Fibroblast of villous mesenchyme (primary cell): Measurements from ENCODE around the gene DVL3. TPM values are rescaled to one million over a fixed set of nuclear protein-coding genes. Genes with fewer than 3 reads are reported as not detected.
A peak's percentile ranks its signal among the peaks of the same experiment; 100 is the strongest.
"Not testable (repeated sequence)": the region's sequence is repeated elsewhere in the genome, so short reads cannot be mapped to it uniquely, and the experiment has no call there.

ENCODE experiments used
- DNase-seq: peaks from one replicate; pipeline ENCODE4 v3.0.0-alpha.2; 2010; ENCODE audit warnings: low read depth
- H3K4me3 ChIP-seq: 2 replicates; pipeline ENCODE4 v1.5.1; 2011; ENCODE audit warnings: low read depth, mild to moderate bottlenecking, low read length
- CTCF ChIP-seq: IDR thresholded peaks from 2 replicates; pipeline ENCODE4 v1.5.1; 2012; ENCODE audit warnings: low read depth, mild to moderate bottlenecking, low read length; ENCODE audit not compliant: insufficient read depth
- total RNA-seq: library from RNA; depleted of rRNA; stranded (reverse); fragments of >200 nt; gene quantifications from 2 replicates; pipeline ENCODE4 v1.2.3, GENCODE V29; 2012

Gene DVL3
- total RNA-seq: 39.3 and 46.1 TPM in 2 replicates

- peak within 1 kb of the TSS; percentile 92 for H3K4me3 ChIP-seq
- TF ChIP-seq CTCF: no peak
- peak; percentile 74 for DNase-seq
These were observed at the start of gene DVL3 for GRCh38 chr3:184154885-184155643. TSS of gene DVL3 (plus strand) at chr3:184155377. CDS start at chr3:184155636, 259 bp downstream.

GRCh38 chr3:184110316-184110725 lies 44.9 kb upstream of the DVL3 start:
- no peak overlapping the region for H3K4me3 ChIP-seq
- no peak for TF ChIP-seq CTCF
- peak; percentile 19 for DNase-seq

- TF ChIP-seq CTCF: no peak
- no peak overlapping the region for H3K4me3 ChIP-seq
- DNase-seq: no peak
These were observed 39.2 kb upstream of the DVL3 start for GRCh38 chr3:184116017-184116416.

GRCh38 chr3:184117636-184118035 lies 37.5 kb upstream of the DVL3 start:
- TF ChIP-seq CTCF: no peak
- no peak for DNase-seq
- no peak overlapping the region for H3K4me3 ChIP-seq

GRCh38 chr3:184121031-184121430 lies 34.1 kb upstream of the DVL3 start:
- DNase-seq, H3K4me3 ChIP-seq: not testable (repeated sequence)

- no peak overlapping the region for H3K4me3 ChIP-seq
- no peak for TF ChIP-seq CTCF
- DNase-seq: peak; percentile 13
These were observed 29.2 kb upstream of the DVL3 start for GRCh38 chr3:184126006-184126405.

- no peak overlapping the region for H3K4me3 ChIP-seq
- TF ChIP-seq CTCF: peak; percentile 49
- peak; percentile 58 for DNase-seq
These were observed 26.2 kb upstream of the DVL3 start for GRCh38 chr3:184129012-184129411.
